K562 (cell line): Measurements from ENCODE around the gene LDB2. TPM values are rescaled to one million over a fixed set of nuclear protein-coding genes. Genes with fewer than 3 reads are reported as not detected.

Experiments
- ATAC-seq: fragments of 200-7000 bp; cut with Tn5 transposase; 3 replicates; pipeline ENCODE4 v1.9.1; 2020; ENCODE audit warnings: moderate library complexity
- BruUV-seq: library from RNA; stranded (reverse); fragments of 400-500 nt; replicated peaks from 2 replicates; lab custom pipeline; 2021; lab: Mats Ljungman, UMichigan
- CTCF ChIA-PET: fragments of 300-600 bp; formaldehyde crosslinking; extraction: SDS; loops from one replicate; lab custom pipeline; 2021; ENCODE audit warnings: low intra/inter-chr PET ratio; lab: Yijun Ruan, JAX
- POLR2A ChIA-PET: fragments of 300-600, 350-650 bp; sonication (Branson Sonifier 250); formaldehyde crosslinking; extraction: SDS; loops from one replicate; lab custom pipeline; 2021; ENCODE audit warnings: antibody characterized with exemption, inconsistent platforms; lab: Yijun Ruan, JAX
- DNase-seq, 4 experiments: peaks; one replicate each; pipeline versions ENCODE4 v3.0.0 to v3.0.0-alpha.2; 2011 to 2018; ENCODE audit warnings: low spot score in 3 of 4, mixed read lengths in 3 of 4; ENCODE audit errors: extremely low read depth in 1 of 4
- FAIRE-seq: peaks from 2 replicates; lab custom pipeline; 2011; peaks lifted over from hg19 to GRCh38; lab: Jason Lieb, UNC
- H2AFZ ChIP-seq: 2 replicates; pipeline ENCODE4 v1.6.0; 2011; ENCODE audit warnings: low read depth, low read length, control low read depth, inconsistent platforms
- H3K27ac ChIP-seq: fragments of 200-600 bp; 3 replicates; pipeline ENCODE4 v1.8.0; 2011; ENCODE audit warnings: low read depth, mild to moderate bottlenecking, control low read depth, inconsistent platforms, low read length, moderate library complexity, mixed read lengths; ENCODE audit errors: extremely low read depth
- H3K27me3 ChIP-seq, 2 experiments: fragments of 300-600 bp in 1 of 2; 2 replicates in 1 of 2; 3 replicates in 1 of 2; pipeline versions ENCODE4 v1.6.0 to v1.8.0; 2011; ENCODE audit warnings: inconsistent platforms in 2 of 2, low read length in 2 of 2, mild to moderate bottlenecking in 1 of 2, mixed read lengths in 1 of 2, moderate library complexity in 1 of 2; ENCODE audit not compliant: control insufficient read depth in 2 of 2, insufficient read depth in 2 of 2
- H3K36me3 ChIP-seq: fragments of 300-600 bp; 3 replicates; pipeline ENCODE4 v1.8.0; 2011; ENCODE audit warnings: mild to moderate bottlenecking, low read length, inconsistent platforms; ENCODE audit not compliant: control insufficient read depth, insufficient read depth
- H3K4me1 ChIP-seq, 2 experiments: fragments of 200-600 bp in 1 of 2; replicated peaks in 1 of 2; 2 replicates in 1 of 2; 3 replicates in 1 of 2; pipeline versions ENCODE4 v1.5.1 to v1.8.0; 2011; ENCODE audit warnings: inconsistent platforms in 2 of 2, low read length in 2 of 2, mild to moderate bottlenecking in 1 of 2, mixed read lengths in 1 of 2, moderate library complexity in 1 of 2; ENCODE audit not compliant: control insufficient read depth in 2 of 2, insufficient read depth in 2 of 2
- H3K4me2 ChIP-seq: 2 replicates; pipeline ENCODE4 v1.6.1; 2011; ENCODE audit warnings: low read length, control low read depth, inconsistent platforms, mixed read lengths; ENCODE audit not compliant: insufficient read depth
- H3K4me3 ChIP-seq: fragments of 200-600 bp; sonication (generic), shearing (Covaris generic); 2 replicates; pipeline ENCODE4 v1.5.1; 2016; ENCODE audit warnings: control low read depth, inconsistent platforms
- H3K79me2 ChIP-seq: fragments of 200-600 bp; 3 replicates; pipeline ENCODE4 v1.8.0; 2011; ENCODE audit warnings: low read length, inconsistent platforms; ENCODE audit not compliant: control insufficient read depth, insufficient read depth
- H3K9ac ChIP-seq, 2 experiments: 2 replicates each; pipeline versions ENCODE4 v1.6.0 to v1.6.1; 2011; ENCODE audit warnings: low read depth in 2 of 2, low read length in 2 of 2, control low read depth in 1 of 2, inconsistent platforms in 1 of 2, mild to moderate bottlenecking in 1 of 2, mixed read lengths in 1 of 2; ENCODE audit not compliant: insufficient read depth in 1 of 2
- H3K9me1 ChIP-seq: one replicate; pipeline ENCODE4 v1.6.0; 2011; ENCODE audit warnings: inconsistent platforms, mild to moderate bottlenecking, low read length, moderate library complexity; ENCODE audit not compliant: control insufficient read depth, insufficient read depth
- H3K9me3 ChIP-seq: replicated peaks from 2 replicates; pipeline ENCODE4 v1.5.1; 2011; ENCODE audit warnings: low read depth, low read length, inconsistent platforms; ENCODE audit not compliant: control insufficient read depth, insufficient read depth
- H4K20me1 ChIP-seq: replicated peaks from 2 replicates; pipeline ENCODE4 v1.6.1; 2011; ENCODE audit warnings: low read length, inconsistent platforms, mixed read lengths; ENCODE audit not compliant: control insufficient read depth, insufficient read depth
- CAMTA2 ChIP-seq: fragments of 250-450 bp; sonication (Bioruptor Pico); conservative IDR thresholded peaks from 2 replicates; pipeline ENCODE4 v1.5.1; 2022
- FOXA1 ChIP-seq: fragments of 450-650 bp; IDR thresholded peaks from 2 replicates; pipeline ENCODE4 v1.6.1; 2016; ENCODE audit warnings: mild to moderate bottlenecking, borderline replicate concordance
- GTF2F1 ChIP-seq: IDR thresholded peaks from 2 replicates; pipeline ENCODE4 v1.6.1; 2011; ENCODE audit warnings: low read depth, low read length, improper control_type of control experiment
- HNRNPL ChIP-seq: fragments of 200-400 bp; formaldehyde crosslinking; IDR thresholded peaks from 2 replicates; pipeline ENCODE4 v1.6.1; 2017; ENCODE audit warnings: low read depth, mild to moderate bottlenecking, low read length
- MAZ ChIP-seq, 2 experiments: fragments of 450-650 bp in 1 of 2; sonication (generic) in 1 of 2; formaldehyde crosslinking; IDR thresholded peaks in 1 of 2; conservative IDR thresholded peaks in 1 of 2; 2 replicates each; pipeline versions ENCODE4 v1.4.0 to v1.5.0; 2020; ENCODE audit warnings: mild to moderate bottlenecking in 1 of 2, missing genetic modification reagents in 1 of 2
- MCM2 ChIP-seq: fragments of 450-650 bp; IDR thresholded peaks from 2 replicates; pipeline ENCODE4 v1.6.1; 2017; ENCODE audit warnings: low read depth, mild to moderate bottlenecking
- PATZ1 ChIP-seq: fragments of 250-450 bp; sonication (Bioruptor Pico); IDR thresholded peaks from 2 replicates; pipeline ENCODE4 v1.5.0; 2020; ENCODE audit warnings: mild to moderate bottlenecking, borderline replicate concordance
- TCF7 ChIP-seq: sonication (generic); IDR thresholded peaks from 2 replicates; pipeline ENCODE4 v1.6.1; 2016; ENCODE audit warnings: antibody characterized with exemption, borderline replicate concordance
- ZNF274 ChIP-seq: IDR thresholded peaks from 2 replicates; pipeline ENCODE4 v1.6.1; 2011; ENCODE audit warnings: low read depth, mild to moderate bottlenecking, low read length, moderate library complexity, borderline replicate concordance
- WGBS: fragments of 100-300 bp; shearing (Covaris generic); methylation state at CpG from one replicate; pipeline ENCODE4 v1.1.6; 2016; ENCODE audit warnings: low coverage, mixed read lengths; ENCODE audit not compliant: insufficient coverage; ENCODE audit errors: missing lambda C conversion rate; 5-methylcytosine and 5-hydroxymethylcytosine counted together
- in situ Hi-C: fragments of 300-500 bp; cut with MboI; formaldehyde crosslinking; loops from 4 replicates; pipeline ENCODE4 v1.15.0; 2018; ENCODE audit warnings: inconsistent platforms, mixed read lengths
- intact Hi-C: fragments of 100-400 bp; cut with micrococcal nuclease; formaldehyde crosslinking; loops from 2 replicates; pipeline ENCODE4 v1.14.2; 2022
- polyA plus RNA-seq, 8 experiments: library from polyadenylated mRNA; depleted of rRNA in 4 of 8; stranded (reverse) in 5 of 8; unstranded in 3 of 8; fragments of >200 nt; fragmentation: Nextera tagmentation in 2 of 8; fragmentation: Illumina TruSeq in 1 of 8; extraction: Ambion mirVana in 2 of 8; extraction: Trizol in 1 of 8; gene quantifications; 2 replicates each; pipeline versions ENCODE4 v1.2.1 to v1.2.3, GENCODE V29; 2011 to 2014; ENCODE audit warnings: inconsistent platforms in 1 of 8, missing spikeins in 1 of 8
- total RNA-seq, 7 experiments: library from RNA; depleted of rRNA in 6 of 7; stranded (reverse); fragments of >200 nt in 6 of 7; fragmentation: Illumina TruSeq in 2 of 7; extraction: Trizol in 2 of 7; gene quantifications; 2 replicates each; pipeline versions ENCODE4 v1.2.1 to v1.2.3, GENCODE V29; 2011 to 2021; ENCODE audit warnings: low replicate concordance in 1 of 7
- TF ChIP-seq, protein P1 (sequence below), 3 experiments: IDR thresholded peaks in 2 of 3; conservative IDR thresholded peaks in 1 of 3; 2 replicates each; pipeline ENCODE4 v1.5.1; 2011 to 2012; ENCODE audit warnings: low read length in 3 of 3, mild to moderate bottlenecking in 3 of 3, control low read depth in 2 of 3, improper control_type of control experiment in 1 of 3, inconsistent platforms in 1 of 3, low read depth in 1 of 3, mixed read lengths in 1 of 3, moderate library complexity in 1 of 3; ENCODE audit not compliant: insufficient read depth in 2 of 3
- TF ChIP-seq, protein P2 (sequence below): IDR thresholded peaks from 2 replicates; pipeline ENCODE4 v1.6.1; 2016; ENCODE audit warnings: missing genetic modification characterization, missing compliant biosample characterization

LDB2 gene
- total and polyA plus RNA-seq, 9 of the 15 experiments (the other 6 are each of a cell fraction or from before 2014, with no cell fraction given) = 0.10 to 0.20 TPM; not detected in 7

- H3K36me3 ChIP-seq = no peaks in the 10 kb centered on the region
- no TSS peak for BruUV-seq
- no peaks in the 10 kb centered on the region for H3K9me3 ChIP-seq
- H3K79me2 ChIP-seq = no peaks in the 10 kb centered on the region
- no peak for FAIRE-seq
- H4K20me1 ChIP-seq = no peaks in the 10 kb centered on the region
- WGBS = 4% methylated on average over 5 of the region's 5 CpGs
- TF ChIP-seq CAMTA2 (CRISPR knock-in tag) (no peak), PATZ1 (CRISPR knock-in tag) (no peak), MCM2 (no peak), ZNF274 (no peak), HNRNPL (no peak), MAZ (CRISPR knock-in tag; conservative IDR thresholded peaks at IDR 0.05 in 1 of 2, IDR thresholded peaks at IDR 0.05 in 1 of 2) (no peak), TCF7 (no peak), FOXA1 (no peak), GTF2F1 (no peak)
- TF ChIP-seq, protein P1, sequence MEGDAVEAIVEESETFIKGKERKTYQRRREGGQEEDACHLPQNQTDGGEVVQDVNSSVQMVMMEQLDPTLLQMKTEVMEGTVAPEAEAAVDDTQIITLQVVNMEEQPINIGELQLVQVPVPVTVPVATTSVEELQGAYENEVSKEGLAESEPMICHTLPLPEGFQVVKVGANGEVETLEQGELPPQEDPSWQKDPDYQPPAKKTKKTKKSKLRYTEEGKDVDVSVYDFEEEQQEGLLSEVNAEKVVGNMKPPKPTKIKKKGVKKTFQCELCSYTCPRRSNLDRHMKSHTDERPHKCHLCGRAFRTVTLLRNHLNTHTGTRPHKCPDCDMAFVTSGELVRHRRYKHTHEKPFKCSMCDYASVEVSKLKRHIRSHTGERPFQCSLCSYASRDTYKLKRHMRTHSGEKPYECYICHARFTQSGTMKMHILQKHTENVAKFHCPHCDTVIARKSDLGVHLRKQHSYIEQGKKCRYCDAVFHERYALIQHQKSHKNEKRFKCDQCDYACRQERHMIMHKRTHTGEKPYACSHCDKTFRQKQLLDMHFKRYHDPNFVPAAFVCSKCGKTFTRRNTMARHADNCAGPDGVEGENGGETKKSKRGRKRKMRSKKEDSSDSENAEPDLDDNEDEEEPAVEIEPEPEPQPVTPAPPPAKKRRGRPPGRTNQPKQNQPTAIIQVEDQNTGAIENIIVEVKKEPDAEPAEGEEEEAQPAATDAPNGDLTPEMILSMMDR (IDR thresholded peaks at IDR 0.05 in 2 of 3, conservative IDR thresholded peaks at IDR 0.05 in 1 of 3; ENCODE audit: insufficient read depth in 2 of 3, low read depth in 1 of 3, low read length in 3 of 3) = no peak
- TF ChIP-seq, protein P2, sequence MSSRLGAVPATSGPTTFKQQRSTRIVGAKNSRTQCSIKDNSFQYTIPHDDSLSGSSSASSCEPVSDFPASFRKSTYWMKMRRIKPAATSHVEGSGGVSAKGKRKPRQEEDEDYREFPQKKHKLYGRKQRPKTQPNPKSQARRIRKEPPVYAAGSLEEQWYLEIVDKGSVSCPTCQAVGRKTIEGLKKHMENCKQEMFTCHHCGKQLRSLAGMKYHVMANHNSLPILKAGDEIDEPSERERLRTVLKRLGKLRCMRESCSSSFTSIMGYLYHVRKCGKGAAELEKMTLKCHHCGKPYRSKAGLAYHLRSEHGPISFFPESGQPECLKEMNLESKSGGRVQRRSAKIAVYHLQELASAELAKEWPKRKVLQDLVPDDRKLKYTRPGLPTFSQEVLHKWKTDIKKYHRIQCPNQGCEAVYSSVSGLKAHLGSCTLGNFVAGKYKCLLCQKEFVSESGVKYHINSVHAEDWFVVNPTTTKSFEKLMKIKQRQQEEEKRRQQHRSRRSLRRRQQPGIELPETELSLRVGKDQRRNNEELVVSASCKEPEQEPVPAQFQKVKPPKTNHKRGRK (tag) = no peak
- TF ChIP-seq, all 486 proteins: peak for 0
- Histone ChIP-seq H3K9ac (no peak overlapping the region), H2AFZ (no peak overlapping the region), H3K9me1 (no peaks in the 10 kb centered on the region), H3K4me3 (no peak overlapping the region), H3K27ac (no peak overlapping the region), H3K4me2 (no peak overlapping the region), H3K27me3 (no peaks in the 10 kb centered on the region), H3K4me1 (no peaks in the 10 kb centered on the region)
- POLR2A ChIA-PET = no interaction called here
- intact Hi-C loops (no loop called here), in situ Hi-C loops (no loop called here)
- ATAC-seq (no peak), DNase-seq (no peak)
- CTCF ChIA-PET = no interaction called here
Observed at GRCh38 chr4:16626945-16627344, 271.5 kb downstream of the LDB2 start.
